HepG2 (cell line): ENCODE measurements around the gene FKBP8. TPM values are rescaled to one million over a fixed set of nuclear protein-coding genes. Genes with fewer than 3 reads are reported as not detected.
A peak's percentile ranks its signal among the peaks of the same experiment; 100 is the strongest.

ENCODE experiments used
- ATAC-seq: fragments of 200-7000 bp; cut with Tn5 transposase; 3 replicates; pipeline ENCODE4 v1.9.1; 2020; ENCODE audit warnings: mild to moderate bottlenecking, moderate library complexity
- BruUV-seq: library from RNA; stranded (reverse); fragments of 400-500 nt; replicated peaks from 2 replicates; lab custom pipeline; 2021; lab: Mats Ljungman, UMichigan
- CTCF ChIA-PET: fragments of 300-600 bp; formaldehyde crosslinking; extraction: SDS; loops from one replicate; lab custom pipeline; 2021; ENCODE audit warnings: low total read pairs, inconsistent platforms, low intra/inter-chr PET ratio; lab: Yijun Ruan, JAX
- POLR2A ChIA-PET: fragments of 350-600 bp; sonication (Branson Sonifier 250); formaldehyde crosslinking; loops from one replicate; lab custom pipeline; 2020; ENCODE audit warnings: antibody characterized with exemption, inconsistent platforms; lab: Yijun Ruan, JAX
- DNase-seq: peaks from one replicate; pipeline ENCODE4 v3.0.0-alpha.2; 2015; ENCODE audit warnings: low spot score
- FAIRE-seq: peaks from 3 replicates; lab custom pipeline; 2011; peaks lifted over from hg19 to GRCh38; lab: Jason Lieb, UNC
- H2AFZ ChIP-seq: one replicate; pipeline ENCODE4 v1.6.1; 2011; ENCODE audit warnings: low read length, inconsistent platforms
- H3K27ac ChIP-seq: fragments of 300-600 bp; 3 replicates; pipeline ENCODE4 v1.8.0; 2011; ENCODE audit warnings: mixed run types, mild to moderate bottlenecking, mixed read lengths, low read length, inconsistent platforms; ENCODE audit not compliant: insufficient read depth; ENCODE audit errors: extremely low read length
- H3K27me3 ChIP-seq, 2 experiments: fragments of 200-600 bp in 1 of 2; 2 replicates in 1 of 2; 3 replicates in 1 of 2; pipeline versions ENCODE4 v1.6.0 to v1.8.0; 2011; ENCODE audit warnings: low read length in 2 of 2, mild to moderate bottlenecking in 2 of 2, moderate library complexity in 2 of 2, inconsistent platforms in 1 of 2; ENCODE audit not compliant: insufficient read depth in 2 of 2, control insufficient read depth in 1 of 2
- H3K36me3 ChIP-seq, 2 experiments: fragments of 200-600 bp in 1 of 2; replicated peaks in 1 of 2; 2 replicates in 1 of 2; 3 replicates in 1 of 2; pipeline versions ENCODE4 v1.5.1 to v1.8.0; 2011; ENCODE audit warnings: low read length in 2 of 2, inconsistent platforms in 1 of 2; ENCODE audit not compliant: insufficient read depth in 2 of 2, control insufficient read depth in 1 of 2
- H3K4me1 ChIP-seq: 2 replicates; pipeline ENCODE4 v1.5.1; 2012; ENCODE audit warnings: low read length, inconsistent platforms; ENCODE audit not compliant: insufficient read depth
- H3K4me2 ChIP-seq: 2 replicates; pipeline ENCODE4 v1.6.0; 2011; ENCODE audit warnings: low read depth, low read length, inconsistent platforms
- H3K4me3 ChIP-seq, 3 experiments: fragments of 200-600 bp in 1 of 3; sonication (generic), shearing (Covaris generic) in 1 of 3; replicated peaks in 1 of 3; 2 replicates each; pipeline ENCODE4 v1.5.1; 2011 to 2016; ENCODE audit warnings: low read length in 3 of 3, inconsistent platforms in 2 of 3, low read depth in 2 of 3, mild to moderate bottlenecking in 2 of 3, control low read depth in 1 of 3, mixed read lengths in 1 of 3; ENCODE audit not compliant: insufficient read depth in 1 of 3
- H3K79me2 ChIP-seq: one replicate; pipeline ENCODE4 v1.6.1; 2011; ENCODE audit warnings: low read length, inconsistent platforms; ENCODE audit not compliant: insufficient read depth
- H3K9ac ChIP-seq: 2 replicates; pipeline ENCODE4 v1.6.0; 2011; ENCODE audit warnings: mild to moderate bottlenecking, low read depth, low read length, inconsistent platforms; ENCODE audit not compliant: insufficient read depth
- H3K9me3 ChIP-seq: 2 replicates; pipeline ENCODE4 v1.5.1; 2012; ENCODE audit warnings: mild to moderate bottlenecking, low read length
- H4K20me1 ChIP-seq: 2 replicates; pipeline ENCODE4 v1.6.0; 2011; ENCODE audit warnings: inconsistent platforms, mild to moderate bottlenecking, low read length, moderate library complexity; ENCODE audit not compliant: insufficient read depth
- FOXC1 ChIP-seq: sonication (generic); formaldehyde crosslinking; IDR thresholded peaks from 2 replicates; pipeline ENCODE4 v1.8.0; 2022; ENCODE audit warnings: mild to moderate bottlenecking, missing genetic modification reagents, borderline replicate concordance
- HMGXB3 ChIP-seq: sonication (generic); formaldehyde crosslinking; IDR thresholded peaks from 2 replicates; pipeline ENCODE4 v1.4.0; 2020; ENCODE audit warnings: missing genetic modification reagents, borderline replicate concordance
- TEAD2 ChIP-seq: sonication (generic); formaldehyde crosslinking; IDR thresholded peaks from 2 replicates; pipeline ENCODE4 v1.9.0; 2021; ENCODE audit warnings: missing genetic modification reagents
- TEF ChIP-seq: sonication (generic); formaldehyde crosslinking; IDR thresholded peaks from 2 replicates; pipeline ENCODE4 v1.5.0; 2020; ENCODE audit warnings: missing genetic modification reagents
- ZBTB26 ChIP-seq: IDR thresholded peaks from 2 replicates; pipeline ENCODE4 v1.6.1; 2016; ENCODE audit warnings: missing compliant biosample characterization, missing genetic modification reagents, borderline replicate concordance
- ZFP1 ChIP-seq: IDR thresholded peaks from 2 replicates; pipeline ENCODE4 v1.6.1; 2016
- ZNF224 ChIP-seq: sonication (generic); formaldehyde crosslinking; IDR thresholded peaks from 2 replicates; pipeline ENCODE4 v1.5.0; 2020; ENCODE audit warnings: mild to moderate bottlenecking, missing genetic modification reagents
- ZNF431 ChIP-seq: sonication (generic); formaldehyde crosslinking; IDR thresholded peaks from 2 replicates; pipeline ENCODE4 v1.9.0; 2022; ENCODE audit warnings: missing genetic modification reagents, low read depth, mild to moderate bottlenecking, borderline replicate concordance
- ZNF883 ChIP-seq: sonication (generic); formaldehyde crosslinking; IDR thresholded peaks from 2 replicates; pipeline ENCODE4 v1.5.1; 2020; ENCODE audit warnings: mild to moderate bottlenecking, missing genetic modification reagents; ENCODE audit errors: not compliant biosample characterization
- WGBS: methylation state at CpG from one replicate; pipeline ENCODE4 v1.1.6; 2017; ENCODE audit warnings: low lambda C conversion rate; 5-methylcytosine and 5-hydroxymethylcytosine counted together
- in situ Hi-C: cut with HindIII; loops from 2 replicates; pipeline ENCODE4 v1.10.0; 2017; ENCODE audit warnings: low pct_unique_long_range_greater_than_20kb; ENCODE audit not compliant: extremely low pct_ligation_motif_present
- intact Hi-C: fragments of 100-400 bp; cut with micrococcal nuclease; formaldehyde crosslinking; loops from one replicate; pipeline ENCODE4 v1.10.0; 2022; ENCODE audit not compliant: unreplicated experiment
- polyA plus RNA-seq, 8 experiments: library from polyadenylated mRNA; depleted of rRNA in 3 of 8; stranded (reverse) in 7 of 8; unstranded in 1 of 8; fragments of >200 nt; fragmentation: Illumina TruSeq in 4 of 8; extraction: Trizol in 4 of 8; gene quantifications; 2 replicates each; pipeline versions ENCODE4 v1.2.1 to v1.2.3, GENCODE V29; 2011 to 2016; ENCODE audit warnings: low read depth in 4 of 8, missing spikeins in 1 of 8, mixed read lengths in 1 of 8; ENCODE audit not compliant: insufficient read depth in 1 of 8
- total RNA-seq, 5 experiments: library from RNA; depleted of rRNA; stranded (reverse); fragments of >200 nt; fragmentation: Illumina TruSeq; extraction: Trizol; gene quantifications; 2 replicates each; pipeline ENCODE4 v1.2.3, GENCODE V29; 2016; ENCODE audit warnings: low read depth in 1 of 5

FKBP8 gene
- total and polyA plus RNA-seq, 2 of the 13 experiments (the other 11 are each of a cell fraction or from before 2014, with no cell fraction given), result 81.7 to 93.9 TPM

- no peaks in the 10 kb centered on the region for H4K20me1 ChIP-seq
- in situ Hi-C loops, result no loop called here
- no peak overlapping the region for H2AFZ ChIP-seq
- peak; percentile 29 for ATAC-seq
- FAIRE-seq, result no peak
- H3K4me3 ChIP-seq, result no peak overlapping the region
- H3K79me2 ChIP-seq, result no peaks in the 10 kb centered on the region
- peaks cover 0 to 2% of the 10 kb centered on the region in 2 experiments; a peak in 1 of 5 replicates for H3K27me3 ChIP-seq
- no peak for TF ChIP-seq ZNF224
- TF ChIP-seq ZNF431 (CRISPR knock-in tag), result no peak
- no peak for TF ChIP-seq TEAD2 (CRISPR knock-in tag)
- no peak for TF ChIP-seq ZFP1
- no peak for TF ChIP-seq ZBTB26 (CRISPR knock-in tag)
- TF ChIP-seq FOXC1 (CRISPR knock-in tag), result no peak
- TF ChIP-seq TEF (CRISPR knock-in tag), result no peak
- no peak for TF ChIP-seq HMGXB3 (CRISPR knock-in tag)
- TF ChIP-seq ZNF883, result no peak
- TF ChIP-seq, all 625 proteins: peak for 0
- Histone ChIP-seq H3K4me2 (no peak overlapping the region), H3K36me3 (peaks cover 1 to 5% of the 10 kb centered on the region in 2 experiments; a peak in 3 of 5 replicates), H3K27ac (no peak overlapping the region), H3K9me3 (no peaks in the 10 kb centered on the region), H3K9ac (no peak overlapping the region), H3K4me1 (no peaks in the 10 kb centered on the region)
- intact Hi-C loops, result no loop called here
- BruUV-seq, result no TSS peak
- ChIA-PET POLR2A (interaction anchor here (1.9 kb wide), 1 partner anchor 8 kb away, joined by 9 read pairs; the partner anchor contains the start of gene UBA52), CTCF (no interaction called here)
- DNase-seq, result no peak
- WGBS, result 79% methylated on average over 3 of the region's 7 CpGs
Observed at GRCh38 chr19:18580311-18580710, 36.9 kb upstream of the FKBP8 start.
